HTR-8/SVneo (cell line): ENCODE results near the gene OPRPN.

Source experiments
- DNase-seq: peaks from one replicate; pipeline ENCODE4 v3.0.0; 2011; ENCODE audit warnings: low spot score, mixed read lengths; ENCODE audit not compliant: insufficient read length
- FAIRE-seq: peaks from 2 replicates; lab custom pipeline; 2011; peaks lifted over from hg19 to GRCh38; lab: Jason Lieb, UNC

OPRPN gene, protein sequence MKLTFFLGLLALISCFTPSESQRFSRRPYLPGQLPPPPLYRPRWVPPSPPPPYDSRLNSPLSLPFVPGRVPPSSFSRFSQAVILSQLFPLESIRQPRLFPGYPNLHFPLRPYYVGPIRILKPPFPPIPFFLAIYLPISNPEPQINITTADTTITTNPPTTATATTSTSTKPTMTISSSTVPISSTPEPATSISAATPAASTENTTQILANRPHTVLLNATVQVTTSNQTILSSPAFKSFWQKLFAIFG

DNA sequence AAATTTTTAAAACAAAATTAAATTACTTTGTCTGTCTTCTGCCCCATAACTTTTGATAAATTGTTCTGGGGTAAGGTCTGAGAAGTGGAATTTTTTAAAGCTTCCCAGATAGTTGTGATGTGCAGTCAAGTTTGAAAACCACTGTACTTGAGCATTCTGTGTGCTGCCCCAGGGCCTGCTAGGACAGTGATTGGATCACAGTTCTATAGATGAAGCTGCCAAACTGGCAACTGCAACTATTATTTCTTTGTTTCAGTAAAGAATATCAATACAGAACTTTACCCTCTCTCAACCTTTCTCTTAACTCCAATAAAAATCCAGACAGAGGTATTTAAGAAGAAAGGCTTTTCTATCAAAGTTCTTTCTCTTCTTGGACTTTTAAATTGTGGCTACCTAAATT lies at the start of gene OPRPN:
TSS of gene OPRPN (plus strand) at position 361 of the 400 bp plus-strand sequence. CDS start 1,346 bp downstream, outside the sequence.
- DNase-seq (no peak), FAIRE-seq (no peak)

- no peak for FAIRE-seq
- no peak for DNase-seq
These were observed 41.6 kb upstream of the OPRPN start for GRCh38 chr4:70356185-70356584.

GRCh38 chr4:70359115-70359661 lies 38.6 kb upstream of the OPRPN start:
- FAIRE-seq: no peak

DNA sequence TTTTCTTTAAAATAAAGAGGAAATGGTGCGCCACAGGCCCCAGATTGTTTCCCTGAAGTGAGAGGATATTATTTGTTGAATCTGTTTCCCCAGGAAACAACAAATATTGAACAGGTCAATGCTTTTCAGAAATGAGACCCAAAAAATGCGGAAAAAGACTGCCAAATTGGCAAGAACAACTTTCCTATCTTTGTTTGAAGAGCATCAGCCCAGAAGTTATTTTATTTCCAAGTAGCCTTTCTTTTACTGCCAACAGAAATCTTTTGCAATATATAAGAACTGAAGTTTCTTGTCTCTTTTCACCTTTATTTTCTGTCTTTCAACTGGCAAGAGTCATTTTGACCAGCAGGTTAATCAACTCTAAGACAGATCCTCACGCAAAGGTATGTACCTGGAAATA lies 37.3 kb upstream of the OPRPN start, which contains the start of gene SMR3A:
TSS of gene SMR3A (plus strand) at position 301 of the 400 bp plus-strand sequence. CDS start 1,356 bp downstream, outside the sequence.
- FAIRE-seq: no peak
- no peak for DNase-seq

More at GRCh38 chr4:70359115-70359661, 38.6 kb upstream of the OPRPN start:
- DNase-seq: no peak

DNA sequence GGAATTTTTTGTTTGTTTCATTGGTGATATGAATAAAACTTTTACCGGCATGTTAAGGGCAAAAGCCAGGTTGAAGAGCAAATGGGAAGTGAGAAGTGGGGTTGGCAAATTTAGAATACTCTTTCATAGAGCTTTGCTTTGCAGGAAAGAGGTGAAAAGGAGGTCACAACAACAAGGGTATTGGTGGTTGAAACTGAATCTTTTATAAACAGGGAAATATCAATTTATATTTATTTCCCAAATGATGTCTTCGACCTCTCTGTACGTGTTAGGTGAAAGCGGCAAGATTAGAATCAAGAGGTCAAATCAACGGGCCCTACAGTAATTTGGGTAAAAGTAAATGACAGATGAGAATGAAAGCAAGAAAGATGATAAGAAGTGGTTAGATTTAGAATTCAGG lies 33.7 kb upstream of the OPRPN start:
- no peak for FAIRE-seq
- DNase-seq: no peak

DNA sequence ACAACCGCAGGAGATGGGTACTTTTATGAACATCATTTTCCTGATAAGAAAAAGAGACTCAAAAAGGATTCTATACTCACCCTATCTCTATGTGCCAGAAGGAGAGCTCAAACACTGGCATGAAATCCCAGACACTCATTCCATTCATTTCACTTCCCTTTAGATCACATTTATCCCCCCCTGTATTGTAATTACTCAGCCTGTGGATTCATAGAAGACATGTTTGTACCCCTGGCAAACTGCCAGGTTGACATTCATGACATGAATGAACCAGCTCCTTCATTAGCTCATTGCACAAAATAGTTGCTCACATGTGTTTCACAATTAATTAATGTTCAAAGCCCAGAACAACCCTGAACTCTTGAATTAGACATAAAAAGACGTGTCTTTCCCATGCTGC lies 32.3 kb upstream of the OPRPN start:
- no peak for DNase-seq
- FAIRE-seq: no peak

DNA sequence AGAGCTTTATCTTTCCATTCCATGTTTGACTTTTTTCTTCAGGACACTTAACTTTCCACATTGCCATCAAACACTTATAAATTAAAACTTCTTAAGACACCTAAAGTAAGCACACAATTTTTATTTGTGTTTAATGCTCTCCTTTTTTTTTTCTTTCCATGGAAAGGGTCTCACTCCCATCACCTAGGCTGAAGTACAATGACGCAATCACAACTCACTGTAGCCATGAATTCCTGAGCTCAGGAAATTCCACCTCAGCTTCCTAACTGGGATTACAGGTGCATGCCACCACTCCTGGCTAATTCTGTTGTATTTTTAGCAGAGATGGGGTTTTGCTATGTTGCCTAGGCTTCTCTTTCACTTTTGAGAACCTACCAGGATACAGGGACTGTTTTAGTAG lies 29.9 kb upstream of the OPRPN start:
- DNase-seq: no peak
- FAIRE-seq: no peak

- DNase-seq (no peak), FAIRE-seq (no peak)
These were observed 25.8 kb upstream of the OPRPN start for GRCh38 chr4:70371987-70372386.

DNA sequence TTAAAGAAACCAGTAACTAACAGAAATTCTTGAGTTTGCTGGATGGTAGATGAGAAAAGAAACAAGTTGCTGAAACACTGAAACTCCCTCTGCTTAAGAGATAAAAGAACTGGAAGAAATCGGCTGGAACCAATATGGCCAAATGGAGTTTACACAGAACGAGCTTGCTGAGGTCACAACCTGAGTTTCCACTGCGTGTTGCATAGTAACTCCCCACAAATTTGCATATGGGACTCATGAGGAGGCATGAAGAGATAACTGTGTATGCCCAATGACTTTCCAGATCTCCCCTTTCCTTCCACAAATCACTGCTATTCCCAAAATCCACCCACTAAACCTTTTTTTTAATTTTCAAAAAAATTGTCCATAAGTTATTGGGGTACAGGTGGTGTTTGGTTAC lies 25.0 kb upstream of the OPRPN start:
- DNase-seq (no peak), FAIRE-seq (no peak)

DNA sequence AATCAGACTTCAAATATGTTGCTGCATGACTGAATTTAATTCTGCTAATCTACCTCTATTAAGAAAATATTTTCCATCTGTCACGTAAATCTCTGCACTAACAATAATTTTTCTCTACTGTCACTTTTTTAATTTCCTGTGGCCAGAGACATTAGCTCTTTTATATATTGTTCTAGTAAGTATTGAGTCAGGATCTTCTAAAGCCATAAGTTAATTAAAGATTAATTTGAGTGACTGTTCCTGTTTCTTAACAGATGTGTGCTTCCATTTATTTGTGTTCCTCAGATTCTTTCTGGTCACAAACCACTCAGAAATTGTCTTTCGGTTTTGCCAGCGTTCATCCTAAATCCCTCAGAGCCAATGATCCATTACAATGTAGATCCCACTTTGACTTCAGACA lies 17.2 kb upstream of the OPRPN start:
- no peak for DNase-seq
- FAIRE-seq: no peak

GRCh38 chr4:70382691-70383181 lies 15.0 kb upstream of the OPRPN start, which contains the start of gene SMR3B:
Gene SMR3B, plus strand, starts transcription at chr4:70383131. Its CDS starts 1,380 bp downstream, at chr4:70384511.
- FAIRE-seq (no peak), DNase-seq (no peak)

DNA sequence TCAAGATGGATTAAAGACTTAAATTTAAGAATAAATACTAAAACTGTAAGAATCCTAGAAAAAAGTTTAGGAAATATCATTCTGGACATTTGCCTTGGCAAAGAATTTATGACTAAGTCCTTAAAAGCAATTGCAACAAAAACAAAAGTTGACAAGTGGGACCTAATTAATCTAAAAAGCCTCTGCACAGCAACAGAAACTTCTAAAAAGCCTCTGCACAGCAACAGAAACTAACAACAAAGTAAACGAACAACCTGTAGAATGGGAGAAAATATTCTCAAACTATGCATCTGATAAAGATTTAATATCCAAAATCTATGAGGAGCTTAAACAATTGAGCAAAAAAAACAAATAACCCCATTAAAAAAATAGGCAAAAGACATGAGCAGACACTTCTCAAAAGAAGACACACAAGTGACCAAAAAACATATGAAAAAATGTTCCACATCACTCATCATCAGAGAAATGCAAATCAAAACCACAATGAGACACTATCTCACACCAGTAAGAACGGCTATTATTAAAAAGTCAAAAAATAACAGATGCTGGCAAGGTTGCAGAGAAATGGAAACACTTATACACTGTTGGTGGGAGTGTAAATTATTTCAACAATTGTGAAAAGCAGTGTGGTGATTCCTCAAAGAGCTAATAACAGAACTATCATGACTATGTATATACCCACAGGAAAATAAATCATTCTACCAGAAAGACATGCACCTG lies 5.5 kb upstream of the OPRPN start:
- DNase-seq (no peak), FAIRE-seq (no peak)

GRCh38 chr4:70399319-70399718 lies 1.6 kb downstream of the OPRPN start:
- no peak for FAIRE-seq
- DNase-seq: no peak

- DNase-seq (no peak), FAIRE-seq (no peak)
These were observed 5.0 kb downstream of the OPRPN start for GRCh38 chr4:70402762-70403161.

DNA sequence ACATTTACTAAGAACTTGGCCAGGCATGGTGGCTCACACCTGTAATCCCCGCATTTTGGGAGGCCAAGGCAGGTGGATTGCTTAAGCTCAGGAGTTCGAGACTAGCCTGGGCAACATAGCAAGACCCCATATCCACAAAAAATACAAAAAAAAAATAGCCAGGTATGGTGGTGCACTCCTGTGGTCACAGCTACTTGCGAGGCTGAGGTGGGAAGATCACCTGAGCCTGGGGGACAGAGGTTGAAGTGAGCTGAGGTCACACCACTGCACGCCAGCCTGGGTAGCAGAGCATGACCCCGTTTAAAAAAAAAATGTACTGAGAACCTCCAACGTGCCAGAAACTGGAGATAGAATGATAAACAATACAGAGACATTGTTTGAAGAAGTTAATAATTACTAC lies 8.0 kb downstream of the OPRPN start:
- FAIRE-seq (no peak), DNase-seq (no peak)

DNA sequence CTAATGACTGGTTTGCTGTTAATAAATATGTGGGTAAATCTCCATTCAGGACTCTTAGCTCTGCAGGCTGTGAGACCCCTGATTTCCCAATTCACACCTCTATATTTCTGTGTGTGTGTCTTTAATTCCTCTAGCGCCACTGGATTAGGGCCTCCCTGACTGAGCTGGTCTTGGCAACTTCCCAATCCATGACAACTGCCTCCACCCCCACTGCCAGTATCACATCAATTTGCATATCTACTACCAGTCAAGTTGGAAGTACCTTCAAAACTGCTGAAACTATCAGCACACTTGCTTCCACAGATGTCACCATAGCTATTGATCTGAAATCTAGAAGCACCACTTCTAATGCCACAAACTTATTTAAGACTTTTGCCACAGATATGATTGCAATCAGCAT lies 27.6 kb downstream of the OPRPN start:
- no peak for FAIRE-seq

GRCh38 chr4:70426789-70427188 lies 29.0 kb downstream of the OPRPN start:
- DNase-seq (no peak), FAIRE-seq (no peak)

More for the DNA sequence above, 27.6 kb downstream of the OPRPN start:
- DNase-seq: no peak

- DNase-seq: no peak
- FAIRE-seq: no peak
These were observed 39.5 kb downstream of the OPRPN start for GRCh38 chr4:70437197-70437596.

- FAIRE-seq (no peak), DNase-seq (no peak)
These were observed 44.7 kb downstream of the OPRPN start for GRCh38 chr4:70442474-70442873.

- FAIRE-seq: no peak
- DNase-seq: no peak
These were observed 45.6 kb downstream of the OPRPN start for GRCh38 chr4:70443329-70443728.

DNA sequence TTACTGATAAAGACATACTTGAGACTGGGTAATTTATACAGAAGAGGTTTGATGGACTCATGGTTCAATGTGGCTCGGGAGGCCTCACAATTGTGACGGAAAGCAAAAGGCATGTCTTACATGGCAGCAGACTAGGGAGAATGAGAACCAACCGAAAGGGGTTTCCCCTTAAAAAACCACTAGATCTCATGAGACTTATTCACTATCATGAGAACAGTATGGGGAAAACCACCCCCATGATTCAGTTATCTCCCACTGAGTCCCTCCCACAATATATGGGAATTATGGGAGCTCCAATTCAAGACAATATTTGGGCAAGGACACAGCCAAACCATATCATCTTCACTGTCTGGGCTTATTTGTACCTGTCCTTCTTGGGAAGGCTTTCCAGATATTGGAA lies 51.5 kb downstream of the OPRPN start:
- FAIRE-seq (no peak), DNase-seq (no peak)
